ENCODE measurements around the gene SLC35F2. TPM values are rescaled to one million over a fixed set of nuclear protein-coding genes. Genes with fewer than 3 reads are reported as not detected.

Gene SLC35F2
- total RNA-seq, 2 donors from 2014 or later, result 26.3 to 31.9 TPM

DNA sequence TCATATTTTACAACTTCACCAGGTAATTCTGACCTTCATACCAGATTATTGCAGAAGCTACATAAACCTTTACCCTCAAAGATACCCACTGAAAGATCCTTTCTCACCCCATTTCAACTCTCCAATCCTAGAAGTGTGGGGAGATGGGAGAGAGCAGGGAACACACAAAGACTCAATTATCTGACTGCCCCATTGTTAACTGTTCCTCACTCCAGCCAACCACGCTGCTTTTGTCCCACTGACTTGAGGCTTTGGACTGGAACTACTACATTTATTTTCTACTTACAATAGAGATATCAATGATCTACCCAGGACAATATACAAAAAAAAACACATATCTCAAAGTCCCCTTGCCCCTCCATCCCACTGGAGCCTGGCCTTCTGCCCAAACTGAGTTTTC is 102.0 kb downstream of the SLC35F2 start:
- no peaks in the 10 kb centered on the region for H3K36me3 ChIP-seq
- H3K9ac ChIP-seq (ENCODE audit: low read depth in 2 of 2, low read length in 2 of 2), result no peak overlapping the region
- H3K9me3 ChIP-seq, result no peaks in the 10 kb centered on the region
- H3K4me3 ChIP-seq, result no peak overlapping the region
- H3K27me3 ChIP-seq, result no peaks in the 10 kb centered on the region
- TF ChIP-seq, protein P1, sequence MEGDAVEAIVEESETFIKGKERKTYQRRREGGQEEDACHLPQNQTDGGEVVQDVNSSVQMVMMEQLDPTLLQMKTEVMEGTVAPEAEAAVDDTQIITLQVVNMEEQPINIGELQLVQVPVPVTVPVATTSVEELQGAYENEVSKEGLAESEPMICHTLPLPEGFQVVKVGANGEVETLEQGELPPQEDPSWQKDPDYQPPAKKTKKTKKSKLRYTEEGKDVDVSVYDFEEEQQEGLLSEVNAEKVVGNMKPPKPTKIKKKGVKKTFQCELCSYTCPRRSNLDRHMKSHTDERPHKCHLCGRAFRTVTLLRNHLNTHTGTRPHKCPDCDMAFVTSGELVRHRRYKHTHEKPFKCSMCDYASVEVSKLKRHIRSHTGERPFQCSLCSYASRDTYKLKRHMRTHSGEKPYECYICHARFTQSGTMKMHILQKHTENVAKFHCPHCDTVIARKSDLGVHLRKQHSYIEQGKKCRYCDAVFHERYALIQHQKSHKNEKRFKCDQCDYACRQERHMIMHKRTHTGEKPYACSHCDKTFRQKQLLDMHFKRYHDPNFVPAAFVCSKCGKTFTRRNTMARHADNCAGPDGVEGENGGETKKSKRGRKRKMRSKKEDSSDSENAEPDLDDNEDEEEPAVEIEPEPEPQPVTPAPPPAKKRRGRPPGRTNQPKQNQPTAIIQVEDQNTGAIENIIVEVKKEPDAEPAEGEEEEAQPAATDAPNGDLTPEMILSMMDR (IDR thresholded peaks at IDR 0.05), result no peak
- intact Hi-C loops (cut with DNase I), result no loop called here
- no peaks in the 10 kb centered on the region for H3K4me1 ChIP-seq
- no peak for DNase-seq
- no peak overlapping the region for H3K27ac ChIP-seq

DNA sequence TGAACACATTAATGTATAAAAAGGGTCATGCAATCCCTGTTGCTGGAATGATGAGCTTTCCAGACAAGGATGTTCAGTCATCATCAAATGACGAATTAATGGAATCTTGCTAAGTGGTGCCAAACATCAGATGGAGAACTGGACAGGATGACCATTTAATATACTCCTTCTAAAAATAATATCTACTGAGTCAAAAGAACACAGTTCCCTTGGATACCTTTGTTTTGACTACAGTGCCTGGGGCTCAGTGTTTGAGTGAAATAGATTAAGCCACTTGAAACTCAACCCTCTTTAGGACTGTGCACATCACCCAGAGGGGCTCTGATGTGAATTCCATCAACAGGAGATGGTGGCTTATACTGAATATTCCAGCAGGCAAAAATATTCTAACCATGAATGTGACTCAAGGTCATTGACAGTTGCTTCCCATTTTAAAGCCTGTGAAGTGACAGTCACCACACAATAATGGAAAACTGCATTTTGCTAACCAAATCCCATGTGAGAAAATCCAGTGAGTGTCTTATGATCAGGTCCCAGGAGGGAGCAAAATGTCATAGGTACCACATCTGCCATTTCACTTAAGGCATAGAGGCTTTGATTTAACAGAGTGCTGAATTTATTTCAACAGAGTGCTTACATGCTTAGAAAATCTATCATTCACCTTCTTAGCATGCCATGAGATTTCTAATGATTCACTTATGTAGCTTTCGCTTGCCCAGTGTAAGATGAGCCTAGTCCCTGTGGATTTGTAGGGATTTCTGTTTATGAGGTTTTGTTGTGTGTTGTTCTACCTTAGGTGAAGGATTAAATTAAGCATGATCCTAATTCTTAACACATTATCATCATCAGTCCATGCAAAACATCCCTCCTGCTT is 105.4 kb downstream of the SLC35F2 start:
- H3K36me3 ChIP-seq, result no peaks in the 10 kb centered on the region
- H3K4me1 ChIP-seq, result no peaks in the 10 kb centered on the region
- TF ChIP-seq, protein P1 (IDR thresholded peaks at IDR 0.05), result no peak
- H3K9me3 ChIP-seq, result no peaks in the 10 kb centered on the region
- no peak overlapping the region for H3K27ac ChIP-seq
- no peak overlapping the region for H3K9ac ChIP-seq (ENCODE audit: low read depth in 2 of 2, low read length in 2 of 2)
- no peak overlapping the region for H3K4me3 ChIP-seq
- no peak for DNase-seq
- no peaks in the 10 kb centered on the region for H3K27me3 ChIP-seq
- intact Hi-C loops (cut with DNase I), result no loop called here

DNA sequence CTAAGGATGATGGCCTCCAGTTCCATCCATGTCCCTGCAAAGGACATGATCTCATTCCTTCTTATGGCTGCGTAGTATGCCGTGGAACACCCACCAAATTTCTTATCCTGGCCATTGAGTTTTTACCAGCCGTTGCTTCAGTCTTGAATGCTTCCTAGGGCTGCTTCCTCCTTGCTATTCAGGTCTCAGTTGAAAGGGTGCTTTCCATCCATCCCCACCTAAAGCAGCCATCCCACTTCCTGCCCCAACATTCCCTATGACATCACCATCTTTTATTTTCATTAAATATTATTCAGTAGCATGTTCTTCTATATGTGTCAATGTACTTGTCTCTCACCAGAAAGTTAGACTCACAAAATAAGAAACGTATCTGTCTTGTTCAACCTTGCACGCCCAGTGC is 106.1 kb downstream of the SLC35F2 start:
- TF ChIP-seq, protein P1 (IDR thresholded peaks at IDR 0.05), result no peak
- intact Hi-C loops (cut with DNase I), result no loop called here

DNA sequence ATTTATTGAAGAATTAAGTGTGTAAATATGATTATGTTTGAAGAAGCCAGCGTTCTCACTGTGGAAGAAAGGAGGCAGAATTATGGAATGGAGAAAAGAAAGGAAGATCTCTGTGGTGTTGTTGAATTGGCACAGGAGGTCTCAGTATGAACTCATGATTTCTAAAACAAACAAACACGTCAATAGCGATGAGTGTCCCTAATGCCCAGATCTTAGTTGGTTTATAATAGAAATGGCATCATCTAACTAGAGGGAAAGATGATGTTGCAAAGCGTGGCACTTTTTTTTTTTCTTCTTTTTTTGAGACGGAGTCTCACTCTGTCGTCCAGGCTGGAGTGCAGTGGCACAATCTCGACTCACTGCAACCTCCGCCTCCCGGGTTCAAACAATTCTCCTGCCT is 107.5 kb downstream of the SLC35F2 start:
- Histone ChIP-seq H3K27ac (no peak overlapping the region), H3K36me3 (no peaks in the 10 kb centered on the region), H3K27me3 (no peaks in the 10 kb centered on the region), H3K4me1 (no peaks in the 10 kb centered on the region), H3K9ac (ENCODE audit: low read depth in 2 of 2, low read length in 2 of 2) (no peak overlapping the region), H3K4me3 (no peak overlapping the region), H3K9me3 (no peaks in the 10 kb centered on the region)
- DNase-seq, result no peak
- TF ChIP-seq, protein P1 (IDR thresholded peaks at IDR 0.05), result no peak
- intact Hi-C loops (cut with DNase I), result no loop called here

More for the DNA sequence above, 106.1 kb downstream of the SLC35F2 start:
- Histone ChIP-seq H3K36me3 (no peaks in the 10 kb centered on the region), H3K4me1 (no peaks in the 10 kb centered on the region), H3K9ac (ENCODE audit: low read depth in 2 of 2, low read length in 2 of 2) (no peak overlapping the region), H3K27me3 (no peaks in the 10 kb centered on the region), H3K9me3 (no peaks in the 10 kb centered on the region), H3K27ac (no peak overlapping the region), H3K4me3 (no peak overlapping the region)
- no peak for DNase-seq

DNA sequence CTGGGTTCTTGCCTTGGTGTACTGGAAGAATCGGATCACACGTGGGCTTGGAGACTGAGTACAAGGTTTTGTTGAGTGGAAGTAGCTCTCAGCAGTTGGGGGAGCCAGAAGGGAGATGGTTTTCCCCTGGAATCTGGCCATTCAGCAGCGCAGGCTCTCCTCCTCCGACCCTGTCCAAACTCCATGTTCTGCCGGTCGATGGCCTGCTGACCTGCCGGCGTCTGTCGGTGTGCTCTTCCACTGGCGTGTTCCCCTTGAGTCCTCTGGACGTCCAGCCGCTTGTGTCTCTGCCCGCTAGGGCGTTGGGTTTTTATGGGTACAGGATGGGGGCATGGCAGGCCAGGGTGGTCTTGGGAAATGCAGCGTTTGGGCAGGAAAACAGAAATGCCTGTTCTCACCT is 108.3 kb downstream of the SLC35F2 start:
- TF ChIP-seq, protein P1 (IDR thresholded peaks at IDR 0.05), result no peak
- Histone ChIP-seq H3K4me1 (no peaks in the 10 kb centered on the region), H3K4me3 (no peak overlapping the region), H3K9ac (ENCODE audit: low read depth in 2 of 2, low read length in 2 of 2) (no peak overlapping the region), H3K9me3 (no peaks in the 10 kb centered on the region), H3K36me3 (no peaks in the 10 kb centered on the region), H3K27ac (no peak overlapping the region), H3K27me3 (no peaks in the 10 kb centered on the region)
- intact Hi-C loops (cut with DNase I), result no loop called here
- no peak for DNase-seq

Measured in colonic mucosa (tissue), 4 donors.